AG09319 (cell line): ENCODE measurements around the gene AKIRIN2.

Experiments used
- DNase-seq: peaks from one replicate; pipeline ENCODE4 v3.0.0-alpha.2; 2010; ENCODE audit warnings: low read depth; ENCODE audit errors: extremely low read depth
- CTCF ChIP-seq: IDR thresholded peaks from 2 replicates; pipeline ENCODE4 v1.5.1; 2011; ENCODE audit warnings: low read depth, mild to moderate bottlenecking, inconsistent platforms, low read length, moderate library complexity

Gene AKIRIN2

GRCh38 chr6:87738744-87739143, 36.7 kb upstream of the AKIRIN2 start:
- no peak for TF ChIP-seq CTCF

GRCh38 chr6:87738000-87738399, 36.0 kb upstream of the AKIRIN2 start:
- DNase-seq = no peak
- no peak for TF ChIP-seq CTCF

More at GRCh38 chr6:87738744-87739143, 36.7 kb upstream of the AKIRIN2 start:
- DNase-seq = no peak

GRCh38 chr6:87736809-87737540, 34.9 kb upstream of the AKIRIN2 start:
- no peak for DNase-seq

GRCh38 chr6:87731818-87732661, 30.0 kb upstream of the AKIRIN2 start:
- TF ChIP-seq CTCF = no peak
- peak; percentile 89 for DNase-seq

More at GRCh38 chr6:87736809-87737540, 34.9 kb upstream of the AKIRIN2 start:
- no peak for TF ChIP-seq CTCF

- DNase-seq = no peak
- no peak for TF ChIP-seq CTCF
These were observed 29.0 kb upstream of the AKIRIN2 start for GRCh38 chr6:87731080-87731479.

GRCh38 chr6:87729965-87730719, 28.1 kb upstream of the AKIRIN2 start:
- TF ChIP-seq CTCF = no peak
- DNase-seq = no peak
